Karpas-422 (cell line): ENCODE data around the gene UNC119. TPM values are rescaled to one million over a fixed set of nuclear protein-coding genes. Genes with fewer than 3 reads are reported as not detected.
A peak's percentile ranks its signal among the peaks of the same experiment; 100 is the strongest.

Source experiments
- DNase-seq: peaks from one replicate; pipeline ENCODE4 v3.0.0-alpha.2; 2015
- H2AFZ ChIP-seq: fragments of 200-600 bp; sonication (generic); 2 replicates; pipeline ENCODE4 v1.6.1; 2014; ENCODE audit warnings: antibody characterized with exemption, low read length, mixed read lengths
- H3K27ac ChIP-seq: fragments of 200-600 bp; sonication (generic); 2 replicates; pipeline ENCODE4 v1.5.1; 2014; ENCODE audit warnings: mild to moderate bottlenecking, low read length, moderate library complexity
- H3K27me3 ChIP-seq: fragments of 200-600 bp; sonication (generic); 2 replicates; pipeline ENCODE4 v1.6.1; 2014; ENCODE audit warnings: low read length, mixed read lengths
- H3K36me3 ChIP-seq: fragments of 200-600 bp; sonication (generic); 2 replicates; pipeline ENCODE4 v1.6.1; 2014; ENCODE audit warnings: low read length, mixed read lengths; ENCODE audit not compliant: insufficient read depth
- H3K4me1 ChIP-seq: fragments of 200-600 bp; sonication (generic); 2 replicates; pipeline ENCODE4 v1.6.1; 2014; ENCODE audit warnings: mild to moderate bottlenecking, low read length, mixed read lengths
- H3K4me2 ChIP-seq: fragments of 200-600 bp; sonication (generic); 2 replicates; pipeline ENCODE4 v1.6.1; 2014; ENCODE audit warnings: low read length, low read depth, mild to moderate bottlenecking; ENCODE audit not compliant: poor library complexity, severe bottlenecking
- H3K4me3 ChIP-seq: fragments of 200-600 bp; sonication (generic); 2 replicates; pipeline ENCODE4 v1.5.1; 2014; ENCODE audit warnings: mild to moderate bottlenecking, antibody characterized with exemption, low read length, mixed read lengths
- H3K79me2 ChIP-seq: fragments of 200-600 bp; sonication (generic); 2 replicates; pipeline ENCODE4 v1.6.1; 2014; ENCODE audit warnings: mild to moderate bottlenecking, low read length, mixed read lengths
- H3K9ac ChIP-seq: fragments of 200-600 bp; sonication (generic); 2 replicates; pipeline ENCODE4 v1.6.0; 2014; ENCODE audit warnings: low read length
- H3K9me2 ChIP-seq: fragments of 200-600 bp; sonication (generic), shearing (Covaris generic); replicated peaks from 2 replicates; pipeline ENCODE4 v1.6.0; 2014; ENCODE audit warnings: mild to moderate bottlenecking, low read length, moderate library complexity; ENCODE audit not compliant: insufficient read depth
- H3K9me3 ChIP-seq: fragments of 300-700, 200-600 bp; sonication (generic); 2 replicates; pipeline ENCODE4 v1.6.1; 2014; ENCODE audit warnings: low read length, mixed read lengths
- H4K20me1 ChIP-seq: fragments of 200-600 bp; sonication (generic); 2 replicates; pipeline ENCODE4 v1.6.1; 2014; ENCODE audit warnings: mild to moderate bottlenecking, antibody characterized with exemption, low read length, low read depth; ENCODE audit not compliant: insufficient read depth
- total RNA-seq: library from RNA; depleted of rRNA; stranded (reverse); fragments of >200 nt; shearing (Covaris generic); gene quantifications from 2 replicates; pipeline ENCODE4 v1.2.3, GENCODE V29; 2014; ENCODE audit warnings: low replicate concordance

UNC119 gene
- total RNA-seq, 1 experiment from 2014 or later, result 34.0 TPM

DNA sequence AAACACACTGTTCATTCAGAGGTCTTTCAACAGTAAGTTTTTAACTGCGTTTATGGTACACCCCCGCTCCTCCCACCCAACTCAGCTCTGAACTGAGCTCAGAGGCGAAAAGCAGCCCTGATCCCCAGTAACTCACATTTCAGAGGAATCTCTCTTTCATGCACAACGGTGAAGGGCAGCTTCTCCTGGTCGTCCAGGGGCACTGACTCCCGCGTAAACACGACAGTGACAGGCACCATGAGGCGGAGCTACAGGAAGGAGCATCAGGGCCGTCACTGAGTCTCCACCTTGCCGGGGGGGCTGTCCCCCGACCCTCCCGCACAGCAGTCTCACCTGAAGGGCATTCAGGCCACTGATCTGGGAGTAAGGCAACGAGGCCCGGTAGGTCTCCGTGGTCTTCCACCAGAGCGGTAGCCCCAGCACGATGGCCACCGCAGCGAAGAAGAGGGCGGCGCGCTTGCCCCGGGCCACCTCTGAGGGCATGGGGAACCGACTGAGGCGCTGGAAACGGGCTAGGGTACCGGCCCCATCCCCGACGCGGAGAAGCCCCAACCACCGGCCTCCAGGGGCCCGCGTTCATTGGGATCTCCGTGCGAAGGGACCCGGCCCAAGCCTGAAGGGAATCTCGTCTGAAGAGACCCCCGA lies 18.4 kb upstream of the UNC119 start:
- H3K4me2 ChIP-seq, result peak overlapping the region; percentile 74
- H3K9me2 ChIP-seq, result no peaks in the 10 kb centered on the region
- peaks cover 25% of the 10 kb centered on the region; the same call in 1 of the 2 replicates for H3K36me3 ChIP-seq
- H3K9ac ChIP-seq, result peak overlapping the region; percentile 98
- H3K4me3 ChIP-seq, result peak overlapping the region; percentile 97
- H3K27me3 ChIP-seq, result no peaks in the 10 kb centered on the region
- H3K4me1 ChIP-seq, result peaks cover 64% of the 10 kb centered on the region
- peaks cover 47% of the 10 kb centered on the region for H3K79me2 ChIP-seq
- no peaks in the 10 kb centered on the region for H3K9me3 ChIP-seq
- H3K27ac ChIP-seq, result peak overlapping the region; percentile 58
- H2AFZ ChIP-seq, result peak overlapping the region; percentile 89
- peak; percentile 76 for DNase-seq
- peaks cover 6% of the 10 kb centered on the region; the same call in 1 of the 2 replicates for H4K20me1 ChIP-seq

GRCh38 chr17:28569446-28569845 lies 17.0 kb upstream of the UNC119 start:
- Histone ChIP-seq H3K27ac (peak overlapping the region; percentile 40), H3K36me3 (peaks cover 25% of the 10 kb centered on the region; the same call in 1 of the 2 replicates), H3K4me3 (peak overlapping the region; percentile 97), H3K9me3 (no peaks in the 10 kb centered on the region), H3K4me1 (peaks cover 58% of the 10 kb centered on the region), H3K4me2 (peak overlapping the region; percentile 74), H3K27me3 (no peaks in the 10 kb centered on the region), H3K79me2 (peaks cover 55% of the 10 kb centered on the region), H4K20me1 (peaks cover 6% of the 10 kb centered on the region; the same call in 1 of the 2 replicates), H3K9ac (0 out of 2 replicates have a peak overlapping the region, but pooled peaks have one; percentile 98), H3K9me2 (no peaks in the 10 kb centered on the region), H2AFZ (no peak overlapping the region)
- no peak for DNase-seq

DNA sequence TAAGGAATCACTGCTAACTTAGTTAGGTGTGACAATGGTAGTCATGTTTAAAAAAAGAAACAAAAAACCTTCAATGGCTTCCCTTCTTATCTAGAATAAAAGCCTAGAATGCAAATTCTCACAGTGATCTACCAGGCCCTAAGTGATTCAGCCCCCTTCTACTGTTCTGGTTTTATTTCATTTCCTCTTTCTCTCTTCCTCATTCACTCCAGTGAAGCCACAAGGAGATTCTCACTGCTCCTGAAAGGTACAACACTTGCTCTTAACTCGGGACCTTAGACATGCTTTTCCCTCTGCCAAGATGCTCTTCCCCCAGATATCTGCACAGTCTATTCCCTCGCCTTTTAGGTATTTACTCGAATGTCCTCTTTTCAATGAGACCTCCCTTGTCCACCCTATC lies 15.2 kb upstream of the UNC119 start:
- Histone ChIP-seq H3K4me1 (peaks cover 48% of the 10 kb centered on the region), H3K36me3 (peaks cover 28% of the 10 kb centered on the region; the same call in 1 of the 2 replicates), H3K4me3 (peak overlapping the region; percentile 52), H3K9ac (peak overlapping the region; percentile 44; the same call in 1 of the 2 replicates), H3K9me2 (no peaks in the 10 kb centered on the region), H3K27me3 (no peaks in the 10 kb centered on the region), H3K79me2 (peaks cover 66% of the 10 kb centered on the region), H3K27ac (peak overlapping the region; percentile 86), H3K4me2 (peak overlapping the region; percentile 69), H3K9me3 (no peaks in the 10 kb centered on the region), H4K20me1 (peaks cover 6% of the 10 kb centered on the region; the same call in 1 of the 2 replicates), H2AFZ (no peak overlapping the region)
- peak; percentile 92 for DNase-seq

DNA sequence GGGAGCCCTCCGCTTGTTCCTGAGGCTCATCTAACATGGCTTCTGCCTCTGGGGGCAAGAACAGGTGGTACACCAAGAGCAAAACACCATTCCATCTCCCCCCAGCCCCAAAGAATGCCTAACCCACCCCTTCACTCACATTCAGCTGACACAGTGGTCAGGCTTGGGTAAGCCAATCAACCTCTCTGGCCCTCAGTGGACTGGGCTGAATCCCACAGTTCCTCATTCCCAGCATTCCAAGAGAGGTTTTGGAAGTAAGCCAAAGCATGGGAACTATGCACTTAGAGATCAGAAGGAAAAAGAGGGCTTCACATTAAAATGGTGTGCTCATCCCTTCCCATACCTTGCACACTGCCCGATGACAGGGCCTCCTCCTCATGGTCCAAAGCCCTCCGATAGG lies 11.1 kb upstream of the UNC119 start:
- Histone ChIP-seq H3K4me2 (no peak overlapping the region), H3K79me2 (peaks cover 43% of the 10 kb centered on the region), H2AFZ (no peak overlapping the region), H3K9me3 (no peaks in the 10 kb centered on the region), H3K27ac (no peak overlapping the region), H3K4me3 (no peak overlapping the region), H3K4me1 (peaks cover 20% of the 10 kb centered on the region), H4K20me1 (peaks cover 6% of the 10 kb centered on the region; the same call in 1 of the 2 replicates), H3K9me2 (no peaks in the 10 kb centered on the region), H3K36me3 (peaks cover 39% of the 10 kb centered on the region), H3K9ac (no peak overlapping the region), H3K27me3 (no peaks in the 10 kb centered on the region)
- DNase-seq, result no peak

DNA sequence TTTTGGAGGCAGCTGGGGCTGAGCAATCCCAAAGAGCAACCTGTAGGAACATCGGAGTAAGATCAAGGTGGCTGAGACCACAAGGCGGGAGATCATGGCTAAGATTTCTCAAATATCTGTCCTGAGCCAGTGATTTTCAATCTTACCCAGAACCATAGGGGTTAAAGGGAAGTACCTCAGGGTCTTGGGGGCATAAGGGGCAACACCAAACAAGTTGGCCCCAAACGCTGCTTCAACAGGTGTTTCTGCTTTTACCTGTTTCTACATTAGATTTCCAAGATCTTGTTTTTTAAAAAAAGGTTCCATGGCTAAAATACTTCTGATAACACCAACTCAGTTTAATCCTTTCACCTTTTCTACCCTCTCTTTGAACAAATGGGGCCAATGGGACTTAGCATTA lies 2.6 kb upstream of the UNC119 start:
- Histone ChIP-seq H3K4me2 (no peak overlapping the region), H3K27ac (no peak overlapping the region), H4K20me1 (peaks cover 17% of the 10 kb centered on the region; the same call in 1 of the 2 replicates), H3K9ac (no peak overlapping the region), H3K9me2 (no peaks in the 10 kb centered on the region), H3K27me3 (no peaks in the 10 kb centered on the region), H3K9me3 (no peaks in the 10 kb centered on the region), H3K4me3 (no peak overlapping the region), H3K4me1 (peaks cover 30% of the 10 kb centered on the region), H2AFZ (no peak overlapping the region), H3K36me3 (peaks cover 33% of the 10 kb centered on the region; the same call in 1 of the 2 replicates), H3K79me2 (no peaks in the 10 kb centered on the region)
- no peak for DNase-seq

DNA sequence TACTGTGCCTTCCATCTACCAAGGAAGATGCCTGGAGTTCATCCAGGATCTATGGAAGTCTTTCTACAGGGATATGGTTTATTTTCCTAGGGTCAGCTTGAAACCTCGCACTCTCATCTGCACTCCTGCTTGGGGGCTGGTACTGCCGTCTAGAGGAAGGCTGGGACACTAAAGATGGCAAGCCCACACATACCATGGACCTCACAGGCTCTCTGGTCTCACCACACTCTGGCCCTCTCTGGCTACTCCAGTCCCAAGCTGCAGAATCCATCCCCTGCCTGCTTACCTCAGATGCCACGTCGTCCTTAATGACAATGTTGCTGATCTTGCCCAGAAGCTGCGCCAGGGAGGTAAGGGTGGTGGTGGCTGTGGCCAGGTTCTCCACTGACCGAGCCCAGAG lies 2.1 kb upstream of the UNC119 start:
- DNase-seq, result no peak
- Histone ChIP-seq H3K9me3 (no peaks in the 10 kb centered on the region), H2AFZ (no peak overlapping the region), H3K36me3 (peaks cover 29% of the 10 kb centered on the region; the same call in 1 of the 2 replicates), H3K9ac (no peak overlapping the region), H3K4me2 (no peak overlapping the region), H3K27me3 (no peaks in the 10 kb centered on the region), H3K27ac (no peak overlapping the region), H3K4me3 (no peak overlapping the region), H3K9me2 (no peaks in the 10 kb centered on the region), H3K79me2 (no peaks in the 10 kb centered on the region), H3K4me1 (peaks cover 34% of the 10 kb centered on the region), H4K20me1 (peaks cover 17% of the 10 kb centered on the region; the same call in 1 of the 2 replicates)

DNA sequence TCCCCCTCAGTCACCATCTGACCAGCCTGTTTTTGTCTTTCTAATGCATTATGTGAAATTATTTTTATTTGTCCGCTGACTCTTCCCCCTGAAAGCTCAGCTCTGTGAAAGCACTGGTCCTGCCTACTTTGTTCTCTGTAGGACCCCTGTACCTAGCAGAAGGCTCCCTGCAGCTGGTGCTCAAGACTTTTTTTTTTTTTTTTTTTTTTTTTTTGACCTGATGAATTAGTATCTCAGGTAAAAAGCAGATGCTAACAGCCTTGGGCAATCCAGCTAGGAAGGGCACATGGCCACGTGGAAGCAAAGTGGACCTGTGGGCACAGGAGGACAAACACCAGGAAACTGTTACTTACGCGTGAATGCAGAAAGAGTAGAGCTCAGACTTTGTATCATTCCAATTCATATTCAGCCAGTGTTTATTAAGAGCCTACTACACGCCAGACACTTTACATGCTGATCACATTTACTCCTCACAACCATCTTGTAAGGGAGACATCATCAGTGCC lies 629 bp upstream of the UNC119 start:
- no peak overlapping the region for H2AFZ ChIP-seq
- DNase-seq, result no peak
- H3K9ac ChIP-seq, result 0 out of 2 replicates have a peak overlapping the region, but pooled peaks have one; percentile 11
- H4K20me1 ChIP-seq, result peaks cover 17% of the 10 kb centered on the region; the same call in 1 of the 2 replicates
- no peaks in the 10 kb centered on the region for H3K79me2 ChIP-seq
- H3K9me3 ChIP-seq, result no peaks in the 10 kb centered on the region
- H3K27me3 ChIP-seq, result no peaks in the 10 kb centered on the region
- H3K4me3 ChIP-seq, result no peak overlapping the region
- H3K9me2 ChIP-seq, result no peaks in the 10 kb centered on the region
- peak overlapping the region; percentile 74 for H3K4me2 ChIP-seq
- H3K27ac ChIP-seq, result no peak overlapping the region
- peaks cover 23% of the 10 kb centered on the region; the same call in 1 of the 2 replicates for H3K36me3 ChIP-seq
- H3K4me1 ChIP-seq, result peaks cover 42% of the 10 kb centered on the region

GRCh38 chr17:28551421-28552175 lies 826 bp downstream of the UNC119 start:
- H2AFZ ChIP-seq, result no peak overlapping the region
- H4K20me1 ChIP-seq, result peaks cover 17% of the 10 kb centered on the region; the same call in 1 of the 2 replicates
- H3K36me3 ChIP-seq, result peaks cover 16% of the 10 kb centered on the region; the same call in 1 of the 2 replicates
- H3K79me2 ChIP-seq, result no peaks in the 10 kb centered on the region
- no peaks in the 10 kb centered on the region for H3K27me3 ChIP-seq
- H3K4me2 ChIP-seq, result peak overlapping the region; percentile 74
- H3K4me3 ChIP-seq, result peak overlapping the region; percentile 81
- peak overlapping the region; percentile 86 for H3K9ac ChIP-seq
- H3K27ac ChIP-seq, result no peak overlapping the region
- peaks cover 42% of the 10 kb centered on the region for H3K4me1 ChIP-seq
- H3K9me3 ChIP-seq, result no peaks in the 10 kb centered on the region
- DNase-seq, result no peak
- H3K9me2 ChIP-seq, result no peaks in the 10 kb centered on the region
